HG03342 (cell line): ENCODE measurements around the gene FOXD4L1.
"Not testable (repeated sequence)": the region's sequence is repeated elsewhere in the genome, so short reads cannot be mapped to it uniquely, and the experiment has no call there.

ENCODE experiments used
- ATAC-seq: cut with Tn5 transposase; IDR thresholded peaks from one replicate; pipeline ENCODE4 v1.9.1; 2021; ENCODE audit warnings: mild to moderate bottlenecking, moderate library complexity; ENCODE audit not compliant: unreplicated experiment

Gene FOXD4L1

GRCh38 chr2:113498365-113498764 is at the start of gene FOXD4L1:
TSS of gene FOXD4L1 (plus strand) at chr2:113498665. CDS start at chr2:113499257, 592 bp downstream.
- ATAC-seq: not testable (repeated sequence)

- not testable (repeated sequence) for ATAC-seq
These were observed 32.7 kb upstream of the FOXD4L1 start for GRCh38 chr2:113465770-113466169.

- not testable (repeated sequence) for ATAC-seq
These were observed 21.6 kb upstream of the FOXD4L1 start for GRCh38 chr2:113476688-113477368.

GRCh38 chr2:113496527-113496926 is 1.9 kb upstream of the FOXD4L1 start:
- ATAC-seq: not testable (repeated sequence)

GRCh38 chr2:113499019-113499885 is 787 bp downstream of the FOXD4L1 start:
- not testable (repeated sequence) for ATAC-seq

- ATAC-seq: not testable (repeated sequence)
These were observed 1.6 kb downstream of the FOXD4L1 start for GRCh38 chr2:113499886-113500722.

- ATAC-seq: not testable (repeated sequence)
These were observed 2.2 kb downstream of the FOXD4L1 start for GRCh38 chr2:113500723-113501038.

- not testable (repeated sequence) for ATAC-seq
These were observed 4.0 kb downstream of the FOXD4L1 start for GRCh38 chr2:113502216-113503093.

- ATAC-seq: not testable (repeated sequence)
These were observed 4.9 kb downstream of the FOXD4L1 start for GRCh38 chr2:113503094-113504042.

- not testable (repeated sequence) for ATAC-seq
These were observed 5.6 kb downstream of the FOXD4L1 start for GRCh38 chr2:113504081-113504480.

- not testable (repeated sequence) for ATAC-seq
These were observed 9.1 kb downstream of the FOXD4L1 start for GRCh38 chr2:113507394-113508140.

- ATAC-seq: not testable (repeated sequence)
These were observed 9.7 kb downstream of the FOXD4L1 start for GRCh38 chr2:113508187-113508586.

GRCh38 chr2:113510913-113511312 is 12.4 kb downstream of the FOXD4L1 start:
- not testable (repeated sequence) for ATAC-seq

GRCh38 chr2:113511859-113512258 is 13.4 kb downstream of the FOXD4L1 start:
- not testable (repeated sequence) for ATAC-seq

- ATAC-seq: not testable (repeated sequence)
These were observed 17.0 kb downstream of the FOXD4L1 start for GRCh38 chr2:113515457-113515856.

- not testable (repeated sequence) for ATAC-seq
These were observed 17.5 kb downstream of the FOXD4L1 start for GRCh38 chr2:113515995-113516394.

- ATAC-seq: not testable (repeated sequence)
These were observed 18.6 kb downstream of the FOXD4L1 start for GRCh38 chr2:113517025-113517424.

- not testable (repeated sequence) for ATAC-seq
These were observed 22.4 kb downstream of the FOXD4L1 start for GRCh38 chr2:113520837-113521236.
